Mesenteric fat pad (tissue), 1 donor: Measurements from ENCODE around the gene STK33. TPM values are rescaled to one million over a fixed set of nuclear protein-coding genes. Genes with fewer than 3 reads are reported as not detected.
"Not testable (repeated sequence)": the region's sequence is repeated elsewhere in the genome, so short reads cannot be mapped to it uniquely, and the experiment has no call there.

Experiments
- DNase-seq: peaks from one replicate; pipeline ENCODE4 v3.0.0-alpha.2; 2020; ENCODE audit warnings: low spot score
- total RNA-seq: library from RNA; stranded (reverse); fragmentation: NEBNext Ultra II Directional; extraction: Animal tissue kit (Norgen Biotek cat#: 25700); gene quantifications from one replicate; pipeline ENCODE4 v1.2.1, GENCODE V29; 2021
- donor health status: DM: yes; HTN: yes; CAD: no.

Gene STK33
- total RNA-seq, 1 donor from 2014 or later = 1.3 TPM

DNA sequence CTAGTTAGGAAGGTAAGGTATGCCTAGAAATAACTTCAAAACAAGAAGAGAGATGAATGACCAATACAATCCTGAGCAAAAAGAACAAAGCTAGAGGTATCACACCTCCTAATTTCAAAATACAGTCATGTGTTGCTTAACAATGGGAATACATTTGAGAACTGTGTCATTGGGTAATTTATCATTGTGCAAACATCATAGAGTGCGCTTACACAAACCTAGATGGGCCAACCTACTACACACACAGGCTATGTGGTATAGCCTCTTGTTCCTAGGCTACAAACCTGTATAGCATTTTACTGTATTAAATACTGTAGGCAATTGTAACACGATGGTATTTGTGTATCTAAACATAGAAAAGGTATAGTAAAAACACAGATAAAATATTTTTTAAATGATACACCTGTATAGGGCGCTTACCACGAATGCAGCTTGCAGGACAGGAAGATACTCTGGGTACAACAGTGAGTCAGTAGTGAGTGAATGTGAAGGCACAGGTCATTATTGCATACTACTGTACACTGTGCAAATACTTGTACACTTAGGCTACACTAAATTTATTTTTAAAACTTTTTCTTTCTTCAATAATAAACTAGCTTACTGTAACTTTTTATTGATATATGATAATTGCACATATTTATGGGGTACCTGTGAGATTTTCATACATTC, 48.2 kb downstream of the STK33 start:
- no peak for DNase-seq

DNA sequence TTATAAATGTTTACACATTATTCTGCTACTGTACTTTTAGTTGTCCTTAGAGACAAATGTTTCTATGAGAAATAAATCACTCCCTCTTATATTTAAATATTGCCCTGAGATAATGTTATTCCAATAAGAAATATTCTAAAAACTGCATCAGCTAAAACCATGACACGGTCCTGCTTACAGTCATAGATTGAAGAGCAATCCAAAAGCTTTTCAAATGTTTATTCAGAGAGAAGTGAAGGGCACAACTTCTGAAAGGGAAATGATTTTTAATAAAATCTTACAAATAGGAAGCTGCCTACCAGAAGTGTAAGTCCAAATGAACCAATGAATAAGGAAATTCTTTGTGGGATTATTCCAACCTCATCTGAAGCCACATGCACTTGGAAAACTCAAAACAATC, 49.2 kb downstream of the STK33 start:
- no peak for DNase-seq

DNA sequence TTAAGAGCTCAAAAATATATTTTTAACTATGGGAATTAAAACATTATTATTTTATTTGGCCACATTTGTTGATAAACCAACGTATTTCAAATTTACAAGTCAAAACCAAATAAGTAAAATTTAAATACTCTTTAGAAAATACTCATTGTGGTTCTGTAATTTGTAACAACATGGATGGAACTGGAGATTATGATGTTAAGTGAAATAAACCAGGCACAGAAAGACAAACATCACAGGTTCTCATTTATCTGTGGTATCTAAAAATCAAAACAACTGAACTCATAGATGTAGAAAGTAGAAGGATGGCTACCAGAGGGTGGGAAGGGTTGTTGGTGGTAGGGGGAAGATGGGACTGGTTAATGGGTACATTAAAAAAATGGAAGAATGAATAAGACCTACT, 50.8 kb downstream of the STK33 start:
- DNase-seq = no peak

- DNase-seq = no peak
Observed at GRCh38 chr11:8541448-8541847, 52.6 kb downstream of the STK33 start.

- DNase-seq = no peak
Observed at GRCh38 chr11:8533332-8533731, 60.7 kb downstream of the STK33 start.

- no peak for DNase-seq
Observed at GRCh38 chr11:8532475-8532874, 61.6 kb downstream of the STK33 start.

DNA sequence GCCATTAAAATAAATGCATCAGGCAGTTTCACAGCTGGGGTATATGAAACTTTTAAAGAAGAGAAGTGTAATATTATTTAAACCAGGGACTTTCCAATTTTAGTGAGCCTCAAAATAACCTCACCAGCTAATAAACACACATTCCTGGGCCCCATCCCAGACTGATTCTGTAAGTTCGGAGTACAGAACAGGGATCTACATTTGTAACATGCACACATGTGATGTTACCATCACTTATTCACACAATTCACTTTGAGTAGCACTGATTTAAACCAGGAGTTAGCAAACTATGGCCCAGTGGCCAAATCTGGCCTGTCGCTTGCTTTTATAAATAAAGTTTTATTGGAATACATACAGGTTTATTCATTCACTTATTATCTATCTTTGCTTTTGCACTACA, 62.0 kb downstream of the STK33 start:
- no peak for DNase-seq

DNA sequence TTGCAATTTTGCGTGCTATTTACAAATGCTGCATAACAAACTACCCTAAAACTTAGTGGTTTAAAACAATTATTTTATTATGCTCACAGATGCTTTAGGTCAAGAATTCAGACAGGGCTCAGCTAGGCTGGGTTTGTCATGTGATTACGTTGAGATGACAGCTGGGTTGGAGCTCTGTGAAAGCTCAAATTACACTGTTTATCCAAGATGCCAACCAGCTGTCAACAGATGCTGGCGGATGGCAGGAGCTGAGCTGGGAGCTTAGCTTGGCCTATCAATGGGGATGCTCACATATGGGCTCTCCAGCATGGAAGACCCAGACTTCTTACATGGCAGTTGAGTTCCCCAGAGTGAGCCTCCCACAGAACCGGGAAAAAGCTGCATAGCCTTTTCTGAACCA, 62.7 kb downstream of the STK33 start:
- DNase-seq = no peak

- no peak for DNase-seq
Observed at GRCh38 chr11:8527939-8528338, 66.1 kb downstream of the STK33 start.

GRCh38 chr11:8523396-8523795, 70.6 kb downstream of the STK33 start:
- no peak for DNase-seq

DNA sequence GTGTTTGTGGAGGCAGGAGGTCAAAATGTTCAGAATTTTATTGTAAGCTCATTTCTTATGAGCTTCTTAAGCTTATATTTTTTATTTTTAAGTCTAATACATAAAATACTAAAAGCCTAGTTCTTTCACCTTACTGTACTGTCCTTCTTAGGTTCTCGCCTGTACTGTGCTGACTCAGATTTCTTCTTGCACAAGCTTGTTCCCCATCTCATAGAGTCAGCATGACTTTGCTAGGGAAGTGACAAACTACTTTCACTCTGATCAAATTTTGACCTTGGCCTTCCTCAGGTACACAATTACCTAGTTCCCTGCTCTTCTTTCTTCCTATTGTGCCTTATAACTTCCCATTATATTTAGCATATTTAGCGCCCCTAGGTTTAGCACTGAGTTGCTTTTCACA, 81.5 kb downstream of the STK33 start:
- no peak for DNase-seq

- no peak for DNase-seq
Observed at GRCh38 chr11:8503910-8504364, 90.1 kb downstream of the STK33 start.

DNA sequence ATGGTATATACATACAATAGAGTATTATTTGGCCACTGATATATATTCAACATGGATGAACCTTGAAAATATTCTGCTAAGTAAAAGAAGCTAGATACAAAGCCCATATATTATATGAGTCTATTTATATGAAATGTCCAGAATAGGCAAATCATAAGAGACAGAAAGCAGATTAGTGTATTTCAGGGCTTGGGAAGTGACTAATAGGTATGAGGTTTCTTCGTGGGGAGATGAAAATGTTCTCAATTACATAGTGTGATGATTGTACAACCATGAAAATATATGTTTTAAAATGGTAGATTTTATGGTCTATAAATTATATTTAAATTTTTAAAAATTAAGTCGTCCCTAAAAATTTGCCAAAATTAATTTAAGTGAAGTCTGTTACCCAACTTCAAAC, 92.2 kb downstream of the STK33 start:
- no peak for DNase-seq

DNA sequence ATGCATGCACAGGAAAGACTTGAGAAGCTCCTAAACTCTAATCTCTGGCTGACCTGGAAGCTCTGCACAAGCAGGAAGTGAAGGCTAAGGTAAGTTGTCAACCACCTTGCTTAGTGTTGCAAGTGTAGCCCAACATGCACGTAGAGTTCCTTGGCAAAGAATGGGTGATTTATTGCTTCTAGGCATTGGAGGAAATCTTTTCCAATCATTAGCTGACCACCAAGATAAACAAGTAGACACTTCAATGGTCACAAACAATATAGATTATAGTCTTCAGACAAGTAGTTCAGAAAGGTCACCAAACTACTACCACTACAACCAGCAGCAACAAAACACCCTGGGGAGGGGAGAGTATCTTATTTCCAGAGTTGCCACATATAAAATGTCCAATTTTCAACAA, 105.6 kb downstream of the STK33 start:
- no peak for DNase-seq

GRCh38 chr11:8487261-8487660, 106.8 kb downstream of the STK33 start:
- DNase-seq = no peak

DNA sequence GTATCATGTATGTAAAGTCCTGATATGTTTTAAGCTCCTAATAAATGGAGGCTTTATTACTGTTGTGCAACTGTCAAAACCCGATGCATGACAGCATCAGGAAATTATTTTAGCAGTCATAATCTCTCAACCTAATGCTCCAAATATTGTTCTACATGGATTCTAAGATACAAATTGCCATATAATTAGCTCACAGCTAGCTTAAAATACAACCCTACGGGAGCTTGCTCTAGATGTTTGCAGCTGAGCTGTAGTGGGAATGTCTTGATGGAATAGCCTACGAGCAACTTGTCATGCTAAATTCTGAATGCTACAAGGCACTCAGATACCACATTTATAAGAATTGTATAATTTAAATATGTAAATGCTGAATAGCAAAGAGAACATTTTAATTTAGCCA, 109.8 kb downstream of the STK33 start:
- DNase-seq = no peak

DNA sequence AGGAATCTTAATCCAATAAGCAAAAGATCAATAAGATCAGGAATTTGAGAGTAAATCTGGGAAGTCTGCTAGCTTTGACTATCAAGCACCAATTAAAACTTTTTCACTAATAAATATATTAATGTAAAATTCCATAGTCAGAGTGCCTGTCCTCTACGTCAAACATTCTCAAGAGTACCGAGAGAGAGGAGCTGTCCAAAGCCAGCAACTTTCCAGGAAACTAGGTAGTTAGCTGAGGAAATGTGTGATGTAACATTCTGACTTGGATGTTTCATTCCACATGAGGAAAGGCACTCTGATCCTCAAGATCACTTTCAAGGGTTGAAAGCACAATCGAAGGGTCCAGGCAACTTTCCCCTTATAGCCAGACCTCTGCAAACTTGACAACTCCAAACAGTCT, 113.2 kb downstream of the STK33 start:
- no peak for DNase-seq

DNA sequence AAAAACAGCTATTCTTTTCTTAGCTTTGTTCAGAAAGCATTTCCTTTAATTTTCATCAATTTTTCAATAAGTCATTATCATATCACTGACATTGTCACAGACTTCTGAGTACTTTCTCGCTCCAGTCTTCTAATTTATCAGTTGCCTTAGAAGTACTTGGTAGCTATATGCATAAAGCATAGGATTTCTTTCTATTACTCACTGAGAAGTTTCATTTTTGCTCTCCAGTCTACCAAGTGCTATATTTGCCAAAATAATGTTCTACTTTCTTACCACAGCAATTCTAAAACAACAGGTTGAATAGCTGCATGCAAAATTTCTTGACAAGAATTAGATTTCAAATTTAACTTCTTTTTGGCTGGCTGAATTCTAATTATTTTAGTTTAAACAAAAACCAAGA, 116.3 kb downstream of the STK33 start:
- DNase-seq = no peak

- no peak for DNase-seq
Observed at GRCh38 chr11:8477151-8477550, 116.9 kb downstream of the STK33 start.

GRCh38 chr11:8467806-8468205, 126.2 kb downstream of the STK33 start:
- DNase-seq = not testable (repeated sequence)

DNA sequence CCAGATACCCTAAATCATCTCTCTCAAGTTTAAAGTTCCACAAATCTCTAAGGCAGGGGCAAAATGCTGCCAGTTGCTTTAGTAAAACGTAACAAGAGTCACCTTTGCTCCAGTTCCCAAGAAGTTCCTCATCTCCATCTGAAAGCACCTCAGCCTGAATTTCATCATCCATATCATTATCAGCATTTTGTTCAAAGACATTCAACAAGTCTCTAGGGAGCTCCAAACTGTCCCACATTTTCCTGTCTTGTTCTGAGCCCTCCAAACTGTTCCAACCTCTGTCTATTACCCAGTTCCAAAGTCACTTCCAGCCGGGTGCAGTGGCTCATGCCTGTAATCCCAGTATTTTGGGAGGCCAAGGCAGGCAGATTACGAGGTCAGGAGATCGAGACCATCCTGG, 126.7 kb downstream of the STK33 start:
- DNase-seq = not testable (repeated sequence)

GRCh38 chr11:8466884-8467283, 127.1 kb downstream of the STK33 start:
- not testable (repeated sequence) for DNase-seq

GRCh38 chr11:8459711-8460399, 134.2 kb downstream of the STK33 start:
- no peak for DNase-seq
